ENCODE results near the gene BEND3. TPM values are rescaled to one million over a fixed set of nuclear protein-coding genes. Genes with fewer than 3 reads are reported as not detected.

BEND3 gene
- total and polyA plus RNA-seq, 2 of the 8 experiments (the other 6 are each of a cell fraction or from before 2014, with no cell fraction given): 25.2 to 38.8 TPM

- H2BK20ac ChIP-seq (ENCODE audit: low read length): no peak overlapping the region
- H3K4me1 ChIP-seq (replicated peaks in 1 of 4; ENCODE audit: control insufficient read depth in 3 of 4, insufficient read depth in 4 of 4, low read length in 3 of 4): no peaks in the 10 kb centered on the region
- H3K36me3 ChIP-seq (ENCODE audit: control insufficient read depth in 2 of 4, insufficient read depth in 4 of 4, low read length in 3 of 4): no peaks in the 10 kb centered on the region
- H3K23ac ChIP-seq (ENCODE audit: insufficient read length): no peak overlapping the region
- no peak overlapping the region for H2BK15ac ChIP-seq (ENCODE audit: low read length)
- no peak overlapping the region for H2AFZ ChIP-seq (ENCODE audit: low read length)
- peaks cover 2% of the 10 kb centered on the region; the same call in 1 of the 2 replicates for H3K79me1 ChIP-seq (ENCODE audit: low read depth, low read length)
- no peaks in the 10 kb centered on the region for H3K27me3 ChIP-seq (replicated peaks in 1 of 4; ENCODE audit: control insufficient read depth in 3 of 4, extremely low read depth in 1 of 4, insufficient read depth in 3 of 4, low read length in 3 of 4)
- no peak overlapping the region for H2AK5ac ChIP-seq (ENCODE audit: low read depth, low read length)
- no peak overlapping the region for H3K27ac ChIP-seq (ENCODE audit: low read depth, low read length)
- no peak overlapping the region for H2BK12ac ChIP-seq (ENCODE audit: low read depth, low read length)
- no peak overlapping the region for H3K56ac ChIP-seq (replicated peaks; ENCODE audit: insufficient read length, low read depth, low read length)
- H3K4ac ChIP-seq (replicated peaks; ENCODE audit: insufficient read length, low read depth, low read length): no peak overlapping the region
- no peak overlapping the region for H3K18ac ChIP-seq (ENCODE audit: extremely low read depth, low read length)
- no peaks in the 10 kb centered on the region; a peak in 1 of 4 replicates for H3K9me3 ChIP-seq (ENCODE audit: insufficient read depth in 2 of 2, low read depth in 1 of 2, low read length in 1 of 2)
- WGBS, 2 experiments (ENCODE audit: extremely low coverage in 1 of 2, insufficient coverage in 1 of 2, insufficient read length in 1 of 2, insufficient replicate concordance in 2 of 2, low coverage in 1 of 2, low lambda C conversion rate in 2 of 2, missing lambda C conversion rate in 1 of 2): 77% methylated on average over 2 of the region's 2 CpGs; no CpG with 5 or more reads in 1 of the 2 experiments
- no peak overlapping the region for H4K8ac ChIP-seq (ENCODE audit: extremely low read depth, insufficient read depth, low read length)
- no peak overlapping the region for H2BK5ac ChIP-seq (ENCODE audit: low read depth, low read length)
- H4K20me1 ChIP-seq (replicated peaks in 1 of 2; ENCODE audit: control insufficient read depth in 1 of 2, insufficient read depth in 2 of 2, low read length in 2 of 2): no peaks in the 10 kb centered on the region
- no peak overlapping the region for H3K14ac ChIP-seq (ENCODE audit: insufficient read length)
- no peak overlapping the region for H2BK120ac ChIP-seq (replicated peaks; ENCODE audit: low read depth, low read length)
- no peak overlapping the region for H3K4me2 ChIP-seq (ENCODE audit: insufficient read depth in 1 of 2, low read depth in 2 of 2, low read length in 2 of 2)
- no peak overlapping the region for H4K5ac ChIP-seq (ENCODE audit: insufficient read length, low read depth, low read length)
- no peaks in the 10 kb centered on the region; a peak in 1 of 4 replicates for H3K79me2 ChIP-seq (ENCODE audit: control insufficient read depth in 1 of 2, insufficient read depth in 2 of 2, low read length in 2 of 2)
- FAIRE-seq: no peak
- H3K23me2 ChIP-seq (ENCODE audit: low read depth, low read length): peaks cover under 1% of the 10 kb centered on the region; the same call in 1 of the 2 replicates
- no peak overlapping the region for H3K9ac ChIP-seq (replicated peaks in 1 of 4; ENCODE audit: extremely low read depth in 1 of 4, low read depth in 3 of 4, low read length in 3 of 4)
- ChIA-PET POLR2A (ENCODE audit: partially characterized antibody) (interaction anchor here (1.1 kb wide), 1 partner anchor 699 kb away, joined by 3 read pairs; no protein-coding TSS in a partner anchor), CTCF (ENCODE audit: partially characterized antibody) (interaction anchor here (0.9 to 3.6 kb wide), 2 partner anchors 10 to 13 kb away, joined by 3 to 17 read pairs; no protein-coding TSS in a partner anchor)
- TF ChIP-seq MAX (IDR thresholded peaks at IDR 0.05) (no peak), FOSL1 (IDR thresholded peaks at IDR 0.05; ENCODE audit: insufficient read depth, low read depth, low read length) (no peak), CEBPB (IDR thresholded peaks at IDR 0.05; ENCODE audit: low read depth, low read length) (no peak), TEAD4 (IDR thresholded peaks at IDR 0.05; ENCODE audit: low read depth, low read length) (no peak), POU5F1 (IDR thresholded peaks at IDR 0.05; ENCODE audit: low read depth, low read length) (no peak), SRF (IDR thresholded peaks at IDR 0.05; ENCODE audit: low read depth, low read length) (no peak), ASH2L (IDR thresholded peaks at IDR 0.05; ENCODE audit: low read length) (no peak), USF2 (IDR thresholded peaks at IDR 0.05; ENCODE audit: low read length) (no peak)
- no peak for DNase-seq (ENCODE audit: low read depth in 1 of 2, low spot score in 2 of 2)
- no peak overlapping the region for H3K4me3 ChIP-seq (ENCODE audit: extremely low read depth in 1 of 4, insufficient read depth in 2 of 4, low read depth in 3 of 4, low read length in 4 of 4)
- no peak overlapping the region for H4K91ac ChIP-seq (replicated peaks; ENCODE audit: insufficient read length, low read length)
Measured at GRCh38 chr6:107032051-107032450, 83.3 kb downstream of the BEND3 start.
